ENCODE measurements around the gene TBC1D26.
"Not testable (repeated sequence)": the region's sequence is repeated elsewhere in the genome, so short reads cannot be mapped to it uniquely, and the experiment has no call there.

The TBC1D26 gene

GRCh38 chr17:15744074-15744676 is 12.1 kb downstream of the TBC1D26 start:
- DNase-seq (ENCODE audit: low read depth), result no peak

GRCh38 chr17:15744885-15745284 is 12.8 kb downstream of the TBC1D26 start:
- no peak for DNase-seq (ENCODE audit: low read depth)

DNA sequence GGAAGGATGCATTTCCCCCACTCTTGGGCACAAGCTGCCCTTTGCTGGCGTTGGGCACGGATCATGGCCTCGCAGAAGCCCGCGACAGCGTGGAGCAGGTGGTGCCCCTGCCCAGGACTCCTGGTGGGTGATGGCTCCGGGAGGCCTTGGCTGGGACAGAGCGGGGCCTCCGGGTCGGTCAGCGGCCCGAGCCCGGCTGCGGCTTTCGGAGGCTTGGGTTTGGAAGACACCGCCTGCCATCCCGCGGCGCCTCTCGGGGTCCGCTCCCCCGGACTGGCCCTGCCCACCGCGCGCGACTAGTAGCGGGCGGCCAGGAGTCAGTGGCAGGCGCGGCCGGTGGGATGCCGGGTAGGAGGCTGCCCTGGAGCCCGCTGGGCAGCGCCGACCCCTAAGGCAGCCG is 17.3 kb downstream of the TBC1D26 start:
- not testable (repeated sequence) for DNase-seq (ENCODE audit: low read depth)

- not testable (repeated sequence) for DNase-seq (ENCODE audit: low read depth)
These were observed 36.9 kb downstream of the TBC1D26 start for GRCh38 chr17:15768865-15769533.

DNA sequence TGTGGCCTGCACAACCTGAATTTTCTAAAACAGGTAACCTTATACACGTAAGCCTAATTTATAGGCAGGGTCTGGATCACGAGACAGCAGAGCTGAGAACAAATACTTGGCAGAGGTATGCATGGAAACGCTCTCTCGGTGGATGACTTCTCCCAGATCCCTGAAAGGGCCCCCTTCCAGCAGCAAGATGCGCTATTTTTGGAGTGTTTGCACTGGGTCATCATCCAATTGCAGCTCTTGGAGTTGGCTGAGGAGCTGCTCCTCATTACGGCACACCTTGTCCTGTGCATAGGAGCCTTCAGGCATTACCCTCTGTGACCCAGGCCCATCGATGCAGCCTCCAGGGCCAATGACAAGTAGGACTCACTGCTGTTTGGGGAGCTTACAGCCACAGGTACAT is 38.6 kb downstream of the TBC1D26 start:
- DNase-seq (ENCODE audit: low read depth), result not testable (repeated sequence)

DNA sequence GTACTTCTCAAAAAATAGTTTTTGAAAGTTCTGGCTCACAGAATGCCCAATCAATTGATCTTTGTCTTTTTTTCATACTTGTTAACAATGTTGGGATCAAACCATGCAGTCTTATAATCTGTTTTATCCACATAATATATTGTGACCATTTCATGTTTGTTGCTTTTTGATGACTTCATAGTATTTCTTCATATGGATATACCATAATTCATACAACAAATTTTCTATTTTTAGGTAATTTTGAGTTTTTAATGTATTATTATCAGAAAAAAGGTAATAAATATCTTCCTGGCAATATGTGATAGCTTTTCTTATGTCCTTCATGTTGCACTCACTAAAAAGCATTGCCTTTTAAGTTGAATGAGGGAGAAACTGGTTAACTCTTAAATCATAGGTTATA is 44.8 kb downstream of the TBC1D26 start:
- DNase-seq (ENCODE audit: low read depth), result no peak

DNA sequence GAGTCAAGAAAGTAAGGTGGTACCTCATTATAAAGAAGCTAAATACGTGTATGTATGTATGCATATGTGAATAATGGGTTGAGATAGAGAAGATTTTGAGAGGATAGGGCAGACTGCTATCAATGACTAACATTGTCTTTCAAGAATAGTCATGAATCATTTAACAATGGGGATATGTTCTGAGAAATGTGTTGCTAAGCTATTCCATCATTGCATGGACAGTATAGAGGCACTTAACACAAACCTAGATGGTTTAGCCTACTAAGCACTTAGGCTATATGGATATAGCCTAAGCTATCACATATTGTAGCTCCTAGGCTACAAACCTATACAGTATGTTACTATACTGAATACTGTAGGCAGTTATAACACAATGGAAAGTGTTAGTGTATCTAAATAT is 45.2 kb downstream of the TBC1D26 start:
- no peak for DNase-seq (ENCODE audit: low read depth)

GRCh38 chr17:15777717-15778116 is 45.6 kb downstream of the TBC1D26 start:
- DNase-seq (ENCODE audit: low read depth), result no peak

GRCh38 chr17:15779119-15779518 is 47.0 kb downstream of the TBC1D26 start:
- DNase-seq (ENCODE audit: low read depth), result no peak

GRCh38 chr17:15780188-15780587 is 48.1 kb downstream of the TBC1D26 start:
- no peak for DNase-seq (ENCODE audit: low read depth)

DNA sequence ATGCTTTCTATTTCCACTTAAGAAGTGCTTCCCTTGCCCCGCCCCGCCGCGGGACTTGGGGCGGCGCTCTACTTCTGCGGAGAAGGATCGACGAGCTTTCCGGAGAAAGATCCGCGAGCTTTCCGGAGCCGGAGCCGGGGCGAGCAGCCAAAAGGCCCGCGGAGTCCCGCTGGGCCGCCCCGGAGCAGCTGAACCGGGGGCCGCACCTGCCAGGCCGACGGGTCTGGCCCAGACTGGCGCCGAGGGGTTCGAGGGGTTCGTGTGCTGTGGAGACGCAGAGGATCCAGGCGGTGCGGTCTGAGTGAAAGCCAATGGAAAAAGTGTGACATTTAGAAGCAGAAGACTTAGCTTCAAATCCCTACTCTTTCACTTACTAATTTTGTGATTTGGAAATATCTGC is 50.8 kb downstream of the TBC1D26 start:
- DNase-seq (ENCODE audit: low read depth), result peak; percentile 30

GRCh38 chr17:15783461-15783860 is 51.4 kb downstream of the TBC1D26 start:
- DNase-seq (ENCODE audit: low read depth), result no peak

DNA sequence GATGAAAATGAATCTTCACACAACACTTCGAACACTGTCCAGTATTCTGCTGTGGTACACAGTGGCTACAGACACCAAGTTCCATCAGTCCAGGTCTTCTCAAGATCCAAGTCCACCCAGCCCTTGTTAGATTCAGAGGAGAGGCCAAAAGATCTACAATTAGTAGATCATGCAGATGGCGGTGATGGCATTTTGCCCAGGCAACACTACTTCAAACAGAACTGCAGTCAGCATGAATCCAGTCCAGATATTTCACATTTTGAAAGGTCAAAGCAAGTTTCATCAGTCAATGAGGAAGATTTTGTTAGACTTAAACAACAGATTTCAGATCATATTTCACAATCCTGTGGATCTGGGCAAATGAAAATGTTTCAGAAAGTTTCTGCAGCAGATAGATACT is 52.3 kb downstream of the TBC1D26 start:
- DNase-seq (ENCODE audit: low read depth), result peak; percentile 34

DNA sequence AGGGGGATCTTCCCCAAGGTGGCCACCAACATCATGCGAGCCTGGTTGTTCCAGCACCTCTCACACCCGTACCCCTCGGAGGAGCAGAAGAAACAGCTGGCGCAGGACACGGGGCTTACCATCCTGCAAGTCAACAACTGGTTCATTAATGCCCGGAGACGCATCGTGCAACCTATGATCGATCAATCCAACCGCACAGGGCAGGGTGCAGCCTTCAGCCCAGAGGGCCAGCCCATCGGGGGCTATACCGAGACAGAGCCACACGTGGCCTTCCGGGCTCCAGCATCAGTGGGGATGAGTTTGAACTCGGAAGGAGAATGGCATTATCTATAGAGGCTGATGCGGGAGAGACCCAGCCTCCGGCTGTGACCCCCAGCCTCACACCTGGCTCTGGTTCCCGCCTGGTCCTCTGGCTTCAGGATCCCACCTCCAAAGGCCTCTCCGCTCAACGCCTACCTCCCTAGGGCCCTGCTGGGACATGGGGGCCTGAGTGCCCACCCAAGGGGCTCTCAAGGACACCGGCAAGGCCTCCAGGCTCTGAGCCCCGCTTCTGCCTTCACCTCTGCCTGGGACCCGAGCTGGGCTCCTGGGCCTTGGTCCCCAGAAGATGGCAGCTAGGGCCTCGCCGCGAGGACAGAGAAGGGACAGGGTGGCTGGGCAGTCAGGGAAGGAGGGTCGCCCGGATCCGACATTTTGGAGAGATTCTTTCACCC is 55.4 kb downstream of the TBC1D26 start:
- DNase-seq (ENCODE audit: low read depth), result not testable (repeated sequence)

- DNase-seq (ENCODE audit: low read depth), result not testable (repeated sequence)
These were observed 56.3 kb downstream of the TBC1D26 start for GRCh38 chr17:15788365-15788764.

Measured in amniotic epithelial cell (primary cell).